NOMO-1 (cell line): ENCODE results near the gene CCN5.
"Not testable (repeated sequence)": the region's sequence is repeated elsewhere in the genome, so short reads cannot be mapped to it uniquely, and the experiment has no call there.

ENCODE experiments used
- DNase-seq, 2 experiments: peaks; one replicate each; lab custom pipeline; 2025; ENCODE audit not compliant: unreplicated experiment in 2 of 2; lab: John Stamatoyannopoulos, UW

The CCN5 gene

DNA sequence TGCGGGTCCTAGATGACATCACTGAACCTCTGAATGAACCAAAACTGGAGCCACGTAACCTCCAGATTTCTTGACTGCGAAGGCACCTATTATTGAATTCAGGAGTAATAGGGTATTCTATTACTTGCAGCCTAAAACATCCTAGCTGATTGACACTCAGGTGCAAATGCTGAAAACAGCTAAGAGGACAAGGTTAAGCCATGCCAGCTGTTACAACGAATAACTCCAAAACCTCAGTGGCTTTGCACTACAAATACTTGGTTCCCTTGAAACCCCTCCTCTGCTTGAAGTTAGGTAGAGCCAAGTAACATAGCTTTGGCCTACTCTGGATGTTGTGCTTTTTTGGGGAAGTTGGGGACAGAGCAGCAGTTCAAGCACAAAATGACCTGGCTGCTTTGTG is 21.0 kb upstream of the CCN5 start:
- DNase-seq = no peak

- no peak for DNase-seq
Observed at GRCh38 chr20:44695295-44695673, 19.9 kb upstream of the CCN5 start.

- DNase-seq = no peak
Observed at GRCh38 chr20:44695674-44696300, 19.4 kb upstream of the CCN5 start.

GRCh38 chr20:44696315-44696714 is 18.9 kb upstream of the CCN5 start:
- no peak for DNase-seq

DNA sequence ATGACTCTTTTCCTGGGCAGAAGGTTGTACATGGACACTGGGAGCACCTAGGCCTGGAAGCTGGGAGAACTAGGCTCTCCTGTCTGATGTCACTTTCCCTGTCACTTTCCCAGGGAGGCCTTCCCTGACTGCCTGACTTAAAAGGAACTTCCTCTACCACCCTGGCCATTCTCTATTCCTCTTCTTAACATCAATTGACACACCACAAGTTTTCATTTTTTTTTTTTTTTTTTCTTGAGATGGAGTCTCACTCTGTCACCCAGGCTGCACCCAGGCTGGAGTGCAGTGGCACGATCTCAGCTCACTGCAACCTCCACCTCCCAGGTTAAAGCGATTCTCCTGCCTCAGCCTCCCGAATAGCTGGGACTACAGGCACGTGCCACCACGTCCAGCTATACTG is 18.1 kb upstream of the CCN5 start:
- DNase-seq = not testable (repeated sequence)

GRCh38 chr20:44698351-44698750 is 16.8 kb upstream of the CCN5 start:
- DNase-seq = no peak

DNA sequence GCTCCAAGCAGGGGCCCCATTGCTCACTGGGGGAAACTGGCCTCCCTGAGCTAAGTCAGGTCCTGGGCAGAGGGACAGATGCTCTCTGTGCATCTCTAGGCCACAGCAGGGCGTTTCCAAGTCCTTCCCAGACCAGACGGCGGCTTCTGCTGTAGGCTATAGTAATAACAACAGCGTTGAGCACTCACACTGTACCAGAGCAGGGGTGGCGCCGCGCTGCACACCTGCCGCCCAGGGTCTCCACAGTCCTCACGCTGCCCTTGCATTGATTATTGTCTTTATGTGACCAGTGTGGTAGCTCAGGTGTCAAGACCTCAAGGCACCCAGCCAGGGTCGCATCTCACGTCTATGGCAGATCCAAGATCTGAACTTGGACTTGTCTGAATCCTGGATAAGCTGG is 14.9 kb upstream of the CCN5 start:
- DNase-seq = no peak

DNA sequence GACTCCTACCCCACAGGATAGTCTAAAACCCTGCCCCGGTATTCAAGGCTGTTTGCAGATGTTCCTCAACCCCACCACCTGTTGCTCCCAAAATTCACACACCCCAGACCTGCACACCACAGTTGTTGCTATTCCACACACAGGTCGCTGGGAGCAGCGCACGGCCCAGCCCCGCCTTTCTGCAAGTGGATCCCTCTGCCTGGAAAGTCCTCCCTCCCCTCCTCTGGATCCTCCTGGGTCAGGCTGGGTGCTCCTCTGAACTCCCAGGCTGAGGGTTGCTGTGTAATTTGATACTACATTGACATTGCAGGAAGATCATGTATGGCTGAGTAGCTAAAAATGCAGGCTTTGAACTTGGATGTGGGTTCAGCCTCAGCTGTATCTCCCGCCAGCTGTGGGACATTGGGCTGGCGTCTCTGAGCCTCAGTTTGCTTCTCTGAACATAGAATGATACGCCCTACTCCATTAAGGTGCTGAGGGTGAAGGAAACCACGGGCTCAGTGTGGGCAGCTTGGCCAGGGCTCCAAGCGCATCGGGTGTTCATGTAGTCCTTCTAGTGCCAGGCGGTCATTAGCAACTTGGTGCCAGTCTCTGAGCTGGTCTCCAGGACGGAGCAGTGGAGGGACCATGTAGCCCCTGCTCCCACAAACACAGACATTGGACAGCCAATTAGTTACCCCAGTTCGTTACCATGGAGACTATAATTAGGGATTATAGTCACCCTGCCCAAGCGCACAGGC is 13.9 kb upstream of the CCN5 start:
- DNase-seq = no peak

GRCh38 chr20:44701858-44702256 is 13.3 kb upstream of the CCN5 start:
- DNase-seq = no peak

- DNase-seq = no peak
Observed at GRCh38 chr20:44702776-44703175, 12.4 kb upstream of the CCN5 start.

GRCh38 chr20:44703183-44703925 is 11.8 kb upstream of the CCN5 start:
- no peak for DNase-seq

DNA sequence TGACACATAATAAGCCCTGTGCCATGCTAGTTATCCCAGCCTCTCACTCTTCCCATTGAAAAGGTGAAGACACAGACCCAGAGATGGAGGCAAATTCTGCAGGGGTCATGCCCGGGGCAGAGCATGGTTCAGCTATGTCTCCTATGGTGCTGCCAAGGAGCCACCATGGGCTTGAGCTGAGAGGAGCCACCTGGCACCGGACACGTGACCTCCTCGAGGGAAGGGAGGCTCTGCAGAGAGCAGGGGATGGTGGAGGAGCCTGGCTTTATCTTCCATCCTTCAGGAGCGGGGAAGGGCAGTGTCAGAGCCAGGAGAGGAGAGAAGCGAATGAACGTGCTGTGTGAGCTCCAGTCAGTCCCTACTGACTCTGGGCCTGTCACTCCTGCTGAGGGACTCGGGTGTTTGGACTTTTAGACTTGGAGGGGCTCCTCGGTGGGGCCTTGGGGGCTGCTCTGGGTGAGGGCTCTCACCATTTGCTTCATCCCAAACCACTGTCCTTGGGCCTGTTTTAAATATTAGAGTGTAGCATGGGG is 11.1 kb upstream of the CCN5 start:
- DNase-seq = no peak

GRCh38 chr20:44704551-44704971 is 10.6 kb upstream of the CCN5 start:
- DNase-seq = no peak

DNA sequence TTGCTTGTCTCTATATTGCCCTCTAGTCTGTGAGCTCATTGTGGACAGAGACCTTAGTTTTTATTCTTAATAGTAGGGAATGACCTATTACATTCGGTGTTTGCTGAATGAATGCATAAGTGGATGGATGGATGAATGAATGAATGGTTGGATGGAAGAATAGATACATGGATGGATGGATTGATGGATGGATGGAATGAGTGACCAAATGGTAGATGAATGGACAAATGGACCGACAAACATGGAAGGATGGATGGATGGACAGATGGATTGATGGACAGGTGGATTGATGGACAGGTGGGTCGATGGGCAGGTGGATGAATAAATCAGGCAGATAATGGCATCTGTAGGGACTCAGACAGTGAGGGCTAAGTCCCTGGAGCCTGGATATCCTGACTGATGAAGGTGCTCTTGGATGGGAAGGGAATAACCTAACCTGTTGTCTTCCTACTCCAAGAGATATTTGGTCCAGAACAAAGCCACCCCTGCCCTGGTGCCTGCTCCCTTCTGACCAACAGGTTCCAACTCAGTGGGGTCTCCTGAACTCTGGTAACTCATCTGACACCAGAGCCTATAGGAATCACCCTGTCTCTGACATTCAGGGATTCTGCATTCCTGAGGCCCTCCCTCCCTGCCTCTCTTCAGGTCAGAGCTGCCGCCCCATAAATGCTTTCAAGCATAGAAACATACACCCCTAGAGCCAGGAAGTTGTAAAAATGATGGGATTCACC is 9.6 kb upstream of the CCN5 start:
- DNase-seq = no peak

- DNase-seq = no peak
Observed at GRCh38 chr20:44706301-44707017, 8.7 kb upstream of the CCN5 start.

DNA sequence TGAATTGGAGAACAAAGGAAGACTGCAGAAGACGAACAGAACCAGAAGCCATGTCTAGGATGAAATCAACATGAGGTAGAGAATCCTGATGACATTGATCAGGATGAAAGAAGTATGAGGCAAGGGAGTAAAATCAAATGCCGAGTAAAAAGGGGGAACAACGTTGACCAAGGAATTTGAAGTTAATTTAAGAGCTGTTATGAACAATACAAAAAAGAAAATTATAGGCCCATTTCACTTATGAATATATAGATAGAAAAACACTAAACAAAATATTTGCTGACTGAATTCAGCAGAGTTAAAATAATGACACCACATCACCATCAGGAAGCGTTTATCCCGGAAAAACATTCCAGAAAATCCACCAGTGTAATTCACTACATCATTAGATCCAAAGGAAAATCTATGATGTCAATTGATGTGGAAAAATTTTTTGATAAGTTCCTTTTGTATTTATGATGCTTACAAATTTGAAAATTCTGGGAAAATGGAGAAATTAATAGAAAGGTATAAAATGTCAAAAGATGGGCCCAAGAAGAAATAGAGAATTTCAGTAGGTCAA is 8.1 kb upstream of the CCN5 start:
- DNase-seq = no peak

DNA sequence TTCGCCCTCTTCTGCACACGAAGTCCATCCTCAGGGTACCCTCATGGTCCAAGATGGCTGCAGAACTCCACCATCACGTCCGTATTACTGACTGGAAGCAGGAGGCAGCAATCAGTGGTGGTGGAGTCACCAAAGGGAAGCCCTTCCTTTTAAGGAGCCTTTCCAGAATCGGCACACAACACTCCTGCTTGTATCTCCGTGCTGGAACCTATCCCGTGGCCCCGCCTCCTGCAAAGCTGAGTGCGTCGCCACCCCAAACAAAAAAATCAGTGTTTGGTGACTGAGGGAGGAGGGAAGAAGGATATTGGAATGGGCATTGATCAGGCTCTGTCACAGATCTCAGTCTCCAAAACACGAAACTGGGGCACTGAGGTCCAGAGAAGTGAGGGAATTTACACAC is 5.8 kb upstream of the CCN5 start:
- no peak for DNase-seq

DNA sequence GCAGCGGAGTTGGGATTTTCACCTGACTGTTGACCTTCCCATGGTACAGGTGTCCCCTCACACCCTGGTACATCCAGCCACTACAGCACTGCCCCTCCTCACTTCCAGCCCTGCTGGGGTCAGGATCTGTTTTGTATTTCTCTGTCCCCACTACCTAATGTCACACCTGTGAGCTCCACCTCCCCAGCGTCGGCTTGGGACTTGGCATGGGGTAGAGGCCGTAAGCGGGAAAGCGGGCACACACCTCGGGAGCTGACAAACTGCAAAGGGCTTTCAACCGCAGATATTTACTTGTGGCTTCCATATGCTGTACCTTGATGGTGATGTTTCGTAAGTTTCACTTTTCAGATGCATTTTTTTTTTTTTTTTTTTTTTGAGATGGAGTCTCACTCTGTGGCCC is 5.4 kb upstream of the CCN5 start:
- DNase-seq = no peak

DNA sequence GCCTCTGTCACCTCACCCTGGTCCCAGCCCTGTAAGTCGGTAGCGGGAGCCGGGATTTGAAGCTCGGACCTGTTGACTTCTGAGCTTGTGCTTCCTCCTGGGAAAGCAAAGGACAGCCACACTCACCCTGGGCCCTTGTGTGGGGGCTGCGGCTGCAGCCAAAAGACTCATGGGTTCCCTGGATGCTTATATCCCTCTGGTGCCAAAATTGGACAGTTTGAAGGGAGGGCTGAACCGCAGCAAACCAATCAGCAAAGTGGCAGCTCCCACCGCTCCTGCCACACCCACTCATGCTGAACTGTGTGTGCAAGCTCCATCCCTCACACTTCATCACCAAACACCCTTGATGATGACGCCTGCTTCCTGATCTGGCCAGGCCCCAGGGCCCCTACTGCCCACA is 3.9 kb upstream of the CCN5 start:
- DNase-seq = no peak

GRCh38 chr20:44714102-44714700 is 968 bp upstream of the CCN5 start:
- no peak for DNase-seq
